SK-N-SH (cell line): Measurements from ENCODE around the gene PIPOX. TPM values are rescaled to one million over a fixed set of nuclear protein-coding genes. Genes with fewer than 3 reads are reported as not detected.

Experiments used
- CTCF ChIA-PET: fragments of 300-600, 350-600 bp; formaldehyde crosslinking; extraction: SDS; loops from one replicate; lab custom pipeline; 2021; lab: Yijun Ruan, JAX
- POLR2A ChIA-PET: fragments of 350-600 bp; sonication (Branson Sonifier 250); formaldehyde crosslinking; extraction: SDS; loops from one replicate; lab custom pipeline; 2020; ENCODE audit warnings: antibody characterized with exemption, inconsistent platforms; lab: Yijun Ruan, JAX
- DNase-seq: peaks from one replicate; pipeline ENCODE4 v3.0.0; 2012
- H2AFZ ChIP-seq: fragments of 200-600 bp; sonication (generic); 2 replicates; pipeline ENCODE4 v1.8.1; 2016; ENCODE audit warnings: antibody characterized with exemption, mild to moderate bottlenecking, low read depth
- H3F3A ChIP-seq: fragments of 200-600 bp; sonication (generic); replicated peaks from 2 replicates; pipeline ENCODE3; 2016; ENCODE audit warnings: antibody characterized with exemption, mild to moderate bottlenecking; ENCODE audit not compliant: insufficient read depth
- H3K27ac ChIP-seq, 2 experiments: fragments of 200-500 bp in 1 of 2; fragments of 200-600 bp in 1 of 2; sonication (Bioruptor generic) in 1 of 2; sonication (generic), shearing (Covaris generic) in 1 of 2; 2 replicates each; pipeline versions ENCODE4 v1.5.1 to v1.6.1; 2014 to 2016; ENCODE audit warnings: low read depth in 2 of 2, inconsistent platforms in 1 of 2, low read length in 1 of 2, mild to moderate bottlenecking in 1 of 2, mixed read lengths in 1 of 2
- H3K27me3 ChIP-seq: fragments of 200-600 bp; sonication (generic), shearing (Covaris generic); 2 replicates; pipeline ENCODE4 v1.6.1; 2016; ENCODE audit warnings: mixed run types; ENCODE audit not compliant: insufficient read depth
- H3K36me3 ChIP-seq, 2 experiments: fragments of 200-500 bp in 1 of 2; fragments of 200-600 bp in 1 of 2; sonication (Bioruptor generic) in 1 of 2; sonication (generic) in 1 of 2; replicated peaks in 1 of 2; 2 replicates each; pipeline versions ENCODE3 to v1.5.1; 2014 to 2016; ENCODE audit warnings: low read length in 1 of 2, mild to moderate bottlenecking in 1 of 2; ENCODE audit not compliant: insufficient read depth in 2 of 2, control insufficient read depth in 1 of 2
- H3K4me1 ChIP-seq, 2 experiments: fragments of 200-500 bp in 1 of 2; fragments of 200-600 bp in 1 of 2; sonication (Bioruptor generic) in 1 of 2; sonication (generic), shearing (Covaris generic) in 1 of 2; 2 replicates each; pipeline versions ENCODE4 v1.5.1 to v1.6.1; 2014 to 2016; ENCODE audit warnings: low read depth in 1 of 2, low read length in 1 of 2, mixed run types in 1 of 2; ENCODE audit not compliant: insufficient read depth in 2 of 2, control insufficient read depth in 1 of 2
- H3K4me2 ChIP-seq: fragments of 200-600 bp; sonication (generic), shearing (Covaris generic); 2 replicates; pipeline ENCODE4 v1.6.1; 2017; ENCODE audit warnings: mixed run types
- H3K4me3 ChIP-seq, 2 experiments: fragments of 200-500 bp in 1 of 2; fragments of 200-600 bp in 1 of 2; sonication (Bioruptor generic) in 1 of 2; sonication (generic), shearing (Covaris generic) in 1 of 2; 2 replicates each; pipeline versions ENCODE4 v1.5.1 to v1.8.1; 2014 to 2016; ENCODE audit warnings: low read depth in 2 of 2, inconsistent platforms in 1 of 2, low read length in 1 of 2, mild to moderate bottlenecking in 1 of 2, mixed read lengths in 1 of 2, moderate library complexity in 1 of 2
- H3K79me2 ChIP-seq: fragments of 200-600 bp; sonication (generic); 2 replicates; pipeline ENCODE4 v1.8.1; 2017; ENCODE audit warnings: mild to moderate bottlenecking; ENCODE audit not compliant: insufficient read depth
- H3K9ac ChIP-seq: fragments of 200-600 bp; sonication (generic); 2 replicates; pipeline ENCODE4 v1.6.1; 2017; ENCODE audit warnings: mixed run types
- H3K9me2 ChIP-seq: fragments of 200-600 bp; sonication (generic); 2 replicates; pipeline ENCODE4 v1.6.1; 2017; ENCODE audit warnings: mixed run types
- H3K9me3 ChIP-seq: fragments of 200-600 bp; sonication (generic); 2 replicates; pipeline ENCODE4 v1.6.1; 2017; ENCODE audit warnings: mixed run types, mild to moderate bottlenecking, moderate library complexity
- H4K20me1 ChIP-seq: fragments of 200-600 bp; sonication (generic); 2 replicates; pipeline ENCODE4 v1.6.1; 2017; ENCODE audit warnings: mild to moderate bottlenecking, mixed run types; ENCODE audit not compliant: insufficient read depth
- CHD2 ChIP-seq: fragments of 150-350 bp; IDR thresholded peaks from 2 replicates; pipeline ENCODE4 v1.6.1; 2018; ENCODE audit warnings: low read length; ENCODE audit not compliant: partially characterized antibody
- EZH2phosphoT487 ChIP-seq: fragments of 200-600 bp; sonication (generic); IDR thresholded peaks from 2 replicates; pipeline ENCODE4 v1.6.1; 2017; ENCODE audit warnings: low read depth, mixed run types, mild to moderate bottlenecking, antibody characterized with exemption, moderate library complexity, borderline replicate concordance
- FOXJ3 ChIP-seq: sonication (generic); formaldehyde crosslinking; IDR thresholded peaks from 2 replicates; pipeline ENCODE4 v1.5.1; 2020; ENCODE audit warnings: mild to moderate bottlenecking, missing genetic modification reagents
- NFIC ChIP-seq: IDR thresholded peaks from 2 replicates; pipeline ENCODE4 v1.4.0; 2012; ENCODE audit warnings: borderline replicate concordance
- NRF1 ChIP-seq: IDR thresholded peaks from 2 replicates; pipeline ENCODE4 v1.6.1; 2012; ENCODE audit warnings: low read depth, mild to moderate bottlenecking, low read length
- RAD21 ChIP-seq: IDR thresholded peaks from 2 replicates; pipeline ENCODE4 v1.6.1; 2012; ENCODE audit warnings: mild to moderate bottlenecking, low read length
- RCOR1 ChIP-seq: fragments of 150-350 bp; IDR thresholded peaks from 2 replicates; pipeline ENCODE4 v1.6.1; 2017; ENCODE audit warnings: antibody characterized with exemption, low read length
- RXRA ChIP-seq: IDR thresholded peaks from 2 replicates; pipeline ENCODE4 v1.4.0; 2012; ENCODE audit warnings: low read depth, mild to moderate bottlenecking, borderline replicate concordance
- SIN3A ChIP-seq: IDR thresholded peaks from 2 replicates; pipeline ENCODE4 v1.6.1; 2012; ENCODE audit warnings: low read depth, mild to moderate bottlenecking, low read length, moderate library complexity, borderline replicate concordance
- TAF1 ChIP-seq: IDR thresholded peaks from 2 replicates; pipeline ENCODE4 v1.6.1; 2012; ENCODE audit warnings: low read depth, mild to moderate bottlenecking, low read length, moderate library complexity, borderline replicate concordance
- TEAD4 ChIP-seq: IDR thresholded peaks from 2 replicates; pipeline ENCODE4 v1.4.0; 2012; ENCODE audit warnings: mild to moderate bottlenecking, borderline replicate concordance; ENCODE audit not compliant: insufficient read depth
- YY1 ChIP-seq: IDR thresholded peaks from 2 replicates; pipeline ENCODE4 v1.4.0; 2012; ENCODE audit warnings: low read depth, mild to moderate bottlenecking
- WGBS: methylation state at CpG from one replicate; pipeline ENCODE4 v1.1.6; 2017; ENCODE audit warnings: low lambda C conversion rate; 5-methylcytosine and 5-hydroxymethylcytosine counted together
- polyA plus RNA-seq, 3 experiments: library from polyadenylated mRNA; depleted of rRNA; stranded (reverse); fragments of >200 nt; gene quantifications; 2 replicates each; pipeline ENCODE4 v1.2.3, GENCODE V29; 2012
- TF ChIP-seq, protein P1 (sequence below): IDR thresholded peaks from 2 replicates; pipeline ENCODE4; 2012
- TF ChIP-seq, protein P2 (sequence below): IDR thresholded peaks from 2 replicates; pipeline ENCODE4 v1.4.0; 2012; ENCODE audit warnings: low read depth, borderline replicate concordance
- TF ChIP-seq, protein P3 (sequence below): fragments of 150-350 bp; IDR thresholded peaks from 2 replicates; pipeline ENCODE4 v1.6.1; 2016; ENCODE audit warnings: mild to moderate bottlenecking, low read depth, low read length
- TF ChIP-seq, protein P4 (sequence below): fragments of 200-600 bp; sonication (generic); IDR thresholded peaks from 2 replicates; pipeline ENCODE4 v1.6.1; 2017; ENCODE audit warnings: antibody characterized with exemption, mild to moderate bottlenecking, moderate library complexity
- TF ChIP-seq, protein P5 (sequence below): IDR thresholded peaks from 2 replicates; pipeline ENCODE4 v1.6.1; 2012; ENCODE audit warnings: mild to moderate bottlenecking, low read depth, low read length, moderate library complexity

Gene PIPOX
- polyA plus RNA-seq, 1 of the 3 experiments (the other 2 are of a cell fraction) = 0.31 TPM

DNA sequence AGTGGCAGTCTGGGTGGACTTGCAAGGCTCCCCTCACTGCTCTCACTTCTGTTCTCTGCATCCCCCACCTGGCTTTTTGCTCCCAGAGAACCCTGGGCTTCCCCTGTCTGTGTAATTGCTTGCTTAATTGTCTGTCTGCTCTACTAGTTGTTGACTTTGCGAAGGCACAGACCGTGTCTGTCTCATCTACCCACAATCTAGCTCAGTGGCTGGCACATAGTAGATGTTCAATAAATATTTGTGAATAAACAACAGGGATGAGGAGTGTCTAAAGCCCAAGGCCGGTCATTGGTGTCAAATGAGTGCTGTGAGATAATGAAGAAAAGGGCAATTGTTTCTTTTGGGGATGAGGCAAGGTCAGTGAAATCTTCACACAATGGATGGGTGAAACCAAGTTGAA is 34.4 kb upstream of the PIPOX start:
- H4K20me1 ChIP-seq = no peaks in the 10 kb centered on the region
- no peak overlapping the region for H3K27ac ChIP-seq
- no peak overlapping the region for H2AFZ ChIP-seq
- peaks cover 7 to 17% of the 10 kb centered on the region in 2 experiments; a peak in 2 of 4 replicates for H3K4me1 ChIP-seq
- 0 out of 2 replicates have a peak overlapping the region, but pooled peaks have one; percentile 21 for H3K4me2 ChIP-seq
- H3K9me3 ChIP-seq = no peaks in the 10 kb centered on the region
- no peaks in the 10 kb centered on the region for H3K9me2 ChIP-seq
- CTCF ChIA-PET = interaction anchor here (1.0 to 3.6 kb wide), 8 partner anchors 8 to 211 kb away, joined by 3 to 25 read pairs (median 4); no protein-coding TSS in a partner anchor
- DNase-seq = no peak
- no peaks in the 10 kb centered on the region for H3K79me2 ChIP-seq
- TF ChIP-seq TAF1 (no peak), FOXJ3 (CRISPR knock-in tag) (no peak), CHD2 (no peak), RCOR1 (no peak), YY1 (no peak), SIN3A (no peak), RXRA (no peak), TEAD4 (no peak), EZH2phosphoT487 (no peak), NRF1 (no peak), NFIC (no peak), RAD21 (no peak)
- TF ChIP-seq, protein P1, sequence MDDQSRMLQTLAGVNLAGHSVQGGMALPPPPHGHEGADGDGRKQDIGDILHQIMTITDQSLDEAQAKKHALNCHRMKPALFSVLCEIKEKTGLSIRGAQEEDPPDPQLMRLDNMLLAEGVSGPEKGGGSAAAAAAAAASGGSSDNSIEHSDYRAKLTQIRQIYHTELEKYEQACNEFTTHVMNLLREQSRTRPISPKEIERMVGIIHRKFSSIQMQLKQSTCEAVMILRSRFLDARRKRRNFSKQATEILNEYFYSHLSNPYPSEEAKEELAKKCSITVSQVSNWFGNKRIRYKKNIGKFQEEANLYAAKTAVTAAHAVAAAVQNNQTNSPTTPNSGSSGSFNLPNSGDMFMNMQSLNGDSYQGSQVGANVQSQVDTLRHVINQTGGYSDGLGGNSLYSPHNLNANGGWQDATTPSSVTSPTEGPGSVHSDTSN = no peak
- TF ChIP-seq, protein P2, sequence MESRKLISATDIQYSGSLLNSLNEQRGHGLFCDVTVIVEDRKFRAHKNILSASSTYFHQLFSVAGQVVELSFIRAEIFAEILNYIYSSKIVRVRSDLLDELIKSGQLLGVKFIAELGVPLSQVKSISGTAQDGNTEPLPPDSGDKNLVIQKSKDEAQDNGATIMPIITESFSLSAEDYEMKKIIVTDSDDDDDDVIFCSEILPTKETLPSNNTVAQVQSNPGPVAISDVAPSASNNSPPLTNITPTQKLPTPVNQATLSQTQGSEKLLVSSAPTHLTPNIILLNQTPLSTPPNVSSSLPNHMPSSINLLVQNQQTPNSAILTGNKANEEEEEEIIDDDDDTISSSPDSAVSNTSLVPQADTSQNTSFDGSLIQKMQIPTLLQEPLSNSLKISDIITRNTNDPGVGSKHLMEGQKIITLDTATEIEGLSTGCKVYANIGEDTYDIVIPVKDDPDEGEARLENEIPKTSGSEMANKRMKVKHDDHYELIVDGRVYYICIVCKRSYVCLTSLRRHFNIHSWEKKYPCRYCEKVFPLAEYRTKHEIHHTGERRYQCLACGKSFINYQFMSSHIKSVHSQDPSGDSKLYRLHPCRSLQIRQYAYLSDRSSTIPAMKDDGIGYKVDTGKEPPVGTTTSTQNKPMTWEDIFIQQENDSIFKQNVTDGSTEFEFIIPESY = no peak
- TF ChIP-seq, protein P3, sequence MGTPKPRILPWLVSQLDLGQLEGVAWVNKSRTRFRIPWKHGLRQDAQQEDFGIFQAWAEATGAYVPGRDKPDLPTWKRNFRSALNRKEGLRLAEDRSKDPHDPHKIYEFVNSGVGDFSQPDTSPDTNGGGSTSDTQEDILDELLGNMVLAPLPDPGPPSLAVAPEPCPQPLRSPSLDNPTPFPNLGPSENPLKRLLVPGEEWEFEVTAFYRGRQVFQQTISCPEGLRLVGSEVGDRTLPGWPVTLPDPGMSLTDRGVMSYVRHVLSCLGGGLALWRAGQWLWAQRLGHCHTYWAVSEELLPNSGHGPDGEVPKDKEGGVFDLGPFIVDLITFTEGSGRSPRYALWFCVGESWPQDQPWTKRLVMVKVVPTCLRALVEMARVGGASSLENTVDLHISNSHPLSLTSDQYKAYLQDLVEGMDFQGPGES = no peak
- TF ChIP-seq, protein P4, sequence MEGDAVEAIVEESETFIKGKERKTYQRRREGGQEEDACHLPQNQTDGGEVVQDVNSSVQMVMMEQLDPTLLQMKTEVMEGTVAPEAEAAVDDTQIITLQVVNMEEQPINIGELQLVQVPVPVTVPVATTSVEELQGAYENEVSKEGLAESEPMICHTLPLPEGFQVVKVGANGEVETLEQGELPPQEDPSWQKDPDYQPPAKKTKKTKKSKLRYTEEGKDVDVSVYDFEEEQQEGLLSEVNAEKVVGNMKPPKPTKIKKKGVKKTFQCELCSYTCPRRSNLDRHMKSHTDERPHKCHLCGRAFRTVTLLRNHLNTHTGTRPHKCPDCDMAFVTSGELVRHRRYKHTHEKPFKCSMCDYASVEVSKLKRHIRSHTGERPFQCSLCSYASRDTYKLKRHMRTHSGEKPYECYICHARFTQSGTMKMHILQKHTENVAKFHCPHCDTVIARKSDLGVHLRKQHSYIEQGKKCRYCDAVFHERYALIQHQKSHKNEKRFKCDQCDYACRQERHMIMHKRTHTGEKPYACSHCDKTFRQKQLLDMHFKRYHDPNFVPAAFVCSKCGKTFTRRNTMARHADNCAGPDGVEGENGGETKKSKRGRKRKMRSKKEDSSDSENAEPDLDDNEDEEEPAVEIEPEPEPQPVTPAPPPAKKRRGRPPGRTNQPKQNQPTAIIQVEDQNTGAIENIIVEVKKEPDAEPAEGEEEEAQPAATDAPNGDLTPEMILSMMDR = no peak
- TF ChIP-seq, protein P5, sequence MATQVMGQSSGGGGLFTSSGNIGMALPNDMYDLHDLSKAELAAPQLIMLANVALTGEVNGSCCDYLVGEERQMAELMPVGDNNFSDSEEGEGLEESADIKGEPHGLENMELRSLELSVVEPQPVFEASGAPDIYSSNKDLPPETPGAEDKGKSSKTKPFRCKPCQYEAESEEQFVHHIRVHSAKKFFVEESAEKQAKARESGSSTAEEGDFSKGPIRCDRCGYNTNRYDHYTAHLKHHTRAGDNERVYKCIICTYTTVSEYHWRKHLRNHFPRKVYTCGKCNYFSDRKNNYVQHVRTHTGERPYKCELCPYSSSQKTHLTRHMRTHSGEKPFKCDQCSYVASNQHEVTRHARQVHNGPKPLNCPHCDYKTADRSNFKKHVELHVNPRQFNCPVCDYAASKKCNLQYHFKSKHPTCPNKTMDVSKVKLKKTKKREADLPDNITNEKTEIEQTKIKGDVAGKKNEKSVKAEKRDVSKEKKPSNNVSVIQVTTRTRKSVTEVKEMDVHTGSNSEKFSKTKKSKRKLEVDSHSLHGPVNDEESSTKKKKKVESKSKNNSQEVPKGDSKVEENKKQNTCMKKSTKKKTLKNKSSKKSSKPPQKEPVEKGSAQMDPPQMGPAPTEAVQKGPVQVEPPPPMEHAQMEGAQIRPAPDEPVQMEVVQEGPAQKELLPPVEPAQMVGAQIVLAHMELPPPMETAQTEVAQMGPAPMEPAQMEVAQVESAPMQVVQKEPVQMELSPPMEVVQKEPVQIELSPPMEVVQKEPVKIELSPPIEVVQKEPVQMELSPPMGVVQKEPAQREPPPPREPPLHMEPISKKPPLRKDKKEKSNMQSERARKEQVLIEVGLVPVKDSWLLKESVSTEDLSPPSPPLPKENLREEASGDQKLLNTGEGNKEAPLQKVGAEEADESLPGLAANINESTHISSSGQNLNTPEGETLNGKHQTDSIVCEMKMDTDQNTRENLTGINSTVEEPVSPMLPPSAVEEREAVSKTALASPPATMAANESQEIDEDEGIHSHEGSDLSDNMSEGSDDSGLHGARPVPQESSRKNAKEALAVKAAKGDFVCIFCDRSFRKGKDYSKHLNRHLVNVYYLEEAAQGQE = no peak
- H3K4me3 ChIP-seq = no peak overlapping the region
- no peak overlapping the region for H3K9ac ChIP-seq
- peaks cover 4% of the 10 kb centered on the region for H3F3A ChIP-seq
- POLR2A ChIA-PET = no interaction called here
- no peaks in the 10 kb centered on the region for H3K36me3 ChIP-seq
- H3K27me3 ChIP-seq = peaks cover 30% of the 10 kb centered on the region
- WGBS = 46% methylated on average over 3 of the region's 3 CpGs
